GM13976 (cell line): ENCODE results near the gene UROC1.

ENCODE experiments used
- DNase-seq: peaks from one replicate; pipeline ENCODE4 v3.0.0; 2012; ENCODE audit warnings: low spot score
- CTCF ChIP-seq: IDR thresholded peaks from 2 replicates; pipeline ENCODE4 v1.5.1; 2012; ENCODE audit warnings: borderline replicate concordance, mild to moderate bottlenecking; ENCODE audit not compliant: insufficient read depth; ENCODE audit errors: extremely low read depth, missing control alignments, control extremely low read depth
- in situ Hi-C: fragments of 300-500 bp; cut with MboI; formaldehyde crosslinking; loops from one replicate; pipeline ENCODE4 v1.12.0; 2022; ENCODE audit warnings: low sequenced_read_pairs, mixed read lengths, inconsistent platforms; ENCODE audit not compliant: unreplicated experiment

Gene UROC1

GRCh38 chr3:126485956-126486355 is 31.6 kb downstream of the UROC1 start:
- in situ Hi-C loops: no loop called here
- TF ChIP-seq CTCF: no peak
- DNase-seq: no peak

GRCh38 chr3:126485176-126485897 is 32.2 kb downstream of the UROC1 start:
- no peak for DNase-seq
- in situ Hi-C loops: no loop called here
- TF ChIP-seq CTCF: no peak

- no peak for TF ChIP-seq CTCF
- in situ Hi-C loops: no loop called here
- DNase-seq: no peak
Measured at GRCh38 chr3:126484662-126485061, 32.9 kb downstream of the UROC1 start.

- no peak for DNase-seq
- no peak for TF ChIP-seq CTCF
- in situ Hi-C loops: no loop called here
Measured at GRCh38 chr3:126484148-126484547, 33.4 kb downstream of the UROC1 start.

GRCh38 chr3:126483321-126483761 is 34.2 kb downstream of the UROC1 start:
- in situ Hi-C loops: no loop called here
- TF ChIP-seq CTCF: no peak
- DNase-seq: no peak

- no peak for TF ChIP-seq CTCF
- DNase-seq: no peak
- in situ Hi-C loops: no loop called here
Measured at GRCh38 chr3:126482503-126483255, 34.9 kb downstream of the UROC1 start.
